GM12892 (cell line): ENCODE results near the gene RPL10.

Source experiments
- POLR2A ChIP-seq: IDR thresholded peaks from 2 replicates; pipeline ENCODE4 v1.6.1; 2011; ENCODE audit warnings: low read depth, low read length, control low read depth
- POLR2AphosphoS5 ChIP-seq: IDR thresholded peaks from 2 replicates; pipeline ENCODE4 v1.6.1; 2011; ENCODE audit warnings: low read depth, low read length, control low read depth

DNA sequence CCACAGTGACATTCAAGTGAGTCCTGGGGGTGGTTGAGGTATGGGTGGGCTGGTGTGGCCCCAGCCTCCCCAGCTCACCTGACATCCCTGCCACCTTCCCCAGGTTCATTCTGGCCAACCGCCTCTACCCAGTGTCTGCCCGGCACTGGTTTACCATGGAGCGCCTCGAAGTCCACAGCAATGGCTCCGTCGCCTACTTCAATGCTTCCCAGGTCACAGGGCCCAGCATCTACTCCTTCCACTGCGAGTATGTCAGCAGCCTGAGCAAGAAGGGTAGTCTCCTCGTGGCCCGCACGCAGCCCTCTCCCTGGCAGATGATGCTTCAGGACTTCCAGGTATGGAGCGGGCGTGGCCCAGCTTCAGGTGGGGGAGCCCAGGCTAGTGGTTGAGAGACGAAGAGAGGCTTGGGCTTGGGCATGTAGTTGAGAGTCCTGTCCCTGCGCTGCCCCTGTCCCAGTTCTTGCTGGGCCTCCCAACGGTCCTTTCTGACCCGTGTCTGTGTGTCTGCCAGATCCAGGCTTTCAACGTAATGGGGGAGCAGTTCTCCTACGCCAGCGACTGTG, 37.1 kb downstream of the RPL10 start:
- TF ChIP-seq POLR2A (no peak), POLR2AphosphoS5 (no peak)
